OCI-LY7 (cell line): ENCODE results near the gene NFKB1. TPM values are rescaled to one million over a fixed set of nuclear protein-coding genes. Genes with fewer than 3 reads are reported as not detected.

Source experiments
- BruUV-seq: library from RNA; stranded (reverse); fragments of 400-500 nt; replicated peaks from 2 replicates; lab custom pipeline; 2021; lab: Mats Ljungman, UMichigan
- CTCF ChIA-PET: fragments of 300-600 bp; sonication (Branson Sonifier 250); formaldehyde crosslinking; loops from one replicate; lab custom pipeline; 2022; ENCODE audit warnings: antibody characterized with exemption; ENCODE audit not compliant: unreplicated experiment; lab: Charles Lee
- POLR2A ChIA-PET: fragments of 300-600 bp; sonication (Branson Sonifier 250); formaldehyde crosslinking; loops from one replicate; lab custom pipeline; 2022; ENCODE audit warnings: antibody characterized with exemption; lab: Charles Lee
- DNase-seq: peaks from one replicate; pipeline ENCODE4 v3.0.0-alpha.2; 2015; ENCODE audit warnings: low spot score
- H2AFZ ChIP-seq: fragments of 200-600 bp; sonication (generic), shearing (Covaris generic); 2 replicates; pipeline ENCODE4 v1.6.1; 2014; ENCODE audit warnings: mild to moderate bottlenecking, antibody characterized with exemption, low read length, moderate library complexity
- H3K27ac ChIP-seq: fragments of 200-600 bp; sonication (generic); 2 replicates; pipeline ENCODE4 v1.5.1; 2014; ENCODE audit warnings: mixed run types, low read depth, mild to moderate bottlenecking, moderate library complexity, low read length, inconsistent platforms; ENCODE audit not compliant: poor library complexity, severe bottlenecking
- H3K36me3 ChIP-seq: fragments of 200-600 bp; sonication (generic); 2 replicates; pipeline ENCODE4 v1.6.1; 2014; ENCODE audit warnings: mild to moderate bottlenecking, antibody characterized with exemption, low read length, moderate library complexity, mixed read lengths; ENCODE audit not compliant: insufficient read depth
- H3K4me1 ChIP-seq: fragments of 200-600 bp; sonication (generic); 2 replicates; pipeline ENCODE4 v1.5.1; 2014; ENCODE audit warnings: mild to moderate bottlenecking, low read length; ENCODE audit not compliant: insufficient read depth, poor library complexity, severe bottlenecking
- H3K4me2 ChIP-seq: fragments of 200-600 bp; sonication (generic); 2 replicates; pipeline ENCODE4 v1.6.1; 2014; ENCODE audit warnings: mild to moderate bottlenecking, low read length
- H3K4me3 ChIP-seq: fragments of 200-600 bp; sonication (generic); 2 replicates; pipeline ENCODE4 v1.5.1; 2014; ENCODE audit warnings: mild to moderate bottlenecking, low read depth, low read length; ENCODE audit not compliant: poor library complexity, severe bottlenecking
- H3K79me2 ChIP-seq: fragments of 200-600 bp; sonication (generic); 2 replicates; pipeline ENCODE4 v1.6.1; 2016; ENCODE audit warnings: low read depth, mild to moderate bottlenecking, low read length, moderate library complexity, mixed read lengths; ENCODE audit not compliant: insufficient read depth
- H3K9me2 ChIP-seq: fragments of 200-600 bp; sonication (generic); 2 replicates; pipeline ENCODE4 v1.6.1; 2016; ENCODE audit warnings: mild to moderate bottlenecking, low read length, mixed read lengths; ENCODE audit not compliant: insufficient read depth
- H3K9me3 ChIP-seq: fragments of 200-600 bp; sonication (generic); 2 replicates; pipeline ENCODE4 v1.6.1; 2014; ENCODE audit warnings: mild to moderate bottlenecking, mixed run types, low read length, mixed read lengths
- H4K20me1 ChIP-seq: fragments of 200-600 bp; sonication (generic); 2 replicates; pipeline ENCODE4 v1.6.1; 2014; ENCODE audit warnings: mild to moderate bottlenecking, antibody characterized with exemption, low read length, moderate library complexity, mixed read lengths; ENCODE audit not compliant: insufficient read depth
- CTCF ChIP-seq: fragments of 200-600 bp; sonication (generic); conservative IDR thresholded peaks from 2 replicates; pipeline ENCODE4 v1.5.1; 2014; ENCODE audit warnings: mild to moderate bottlenecking, antibody characterized with exemption, low read length, moderate library complexity, mixed read lengths
- EZH2phosphoT487 ChIP-seq: fragments of 200-600 bp; sonication (generic); IDR thresholded peaks from 2 replicates; pipeline ENCODE4 v1.6.1; 2018; ENCODE audit warnings: low read depth, borderline replicate concordance, mild to moderate bottlenecking, mixed run types, antibody characterized with exemption, low read length, moderate library complexity, mixed read lengths
- intact Hi-C: fragments of 100-400 bp; cut with micrococcal nuclease; formaldehyde crosslinking; loops from one replicate; pipeline ENCODE4 v1.10.0; 2022; ENCODE audit not compliant: unreplicated experiment
- total RNA-seq, 2 experiments: library from RNA; depleted of rRNA in 1 of 2; stranded (reverse); fragments of >200 nt in 1 of 2; shearing (Covaris generic) in 1 of 2; gene quantifications; 2 replicates each; pipeline ENCODE4 v1.2.3, GENCODE V29; 2014 to 2022

The NFKB1 gene
- total RNA-seq, 2 experiments from 2014 or later = 23.1 to 47.8 TPM

DNA sequence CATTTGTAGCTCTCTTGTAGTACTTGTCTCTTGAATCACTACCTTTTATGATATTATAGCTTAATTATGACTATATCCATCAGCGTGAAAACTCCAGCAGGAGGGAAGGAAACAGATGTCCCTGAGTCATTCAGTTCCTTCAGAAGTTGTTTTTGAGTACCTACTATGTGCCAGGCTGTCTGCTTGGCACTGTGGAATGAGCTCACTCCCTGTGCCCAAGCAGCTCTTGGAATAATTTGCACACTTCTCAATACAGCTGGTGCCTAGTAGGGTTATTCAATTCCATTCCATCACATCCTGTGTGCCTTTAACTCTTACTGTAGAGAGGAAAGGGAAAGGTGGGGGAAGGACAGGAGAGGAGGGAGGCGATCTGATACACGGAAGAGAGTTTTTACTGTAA is 77.1 kb downstream of the NFKB1 start:
- Histone ChIP-seq H3K4me3 (no peak overlapping the region), H3K36me3 (peaks cover 60% of the 10 kb centered on the region), H3K4me1 (peaks cover 7% of the 10 kb centered on the region), H3K9me2 (no peaks in the 10 kb centered on the region), H3K9me3 (no peaks in the 10 kb centered on the region), H2AFZ (no peak overlapping the region), H3K4me2 (no peak overlapping the region), H3K27ac (no peak overlapping the region), H4K20me1 (no peaks in the 10 kb centered on the region), H3K79me2 (no peaks in the 10 kb centered on the region)
- DNase-seq = no peak
- BruUV-seq = no TSS peak
- POLR2A ChIA-PET = interaction anchor here (0.7 to 2.2 kb wide), 6 partner anchors 8 to 83 kb away, joined by 3 to 7 read pairs (median 3); no protein-coding TSS in a partner anchor
- intact Hi-C loops = no loop called here
- CTCF ChIA-PET = no interaction called here
- TF ChIP-seq CTCF (no peak), EZH2phosphoT487 (no peak)

GRCh38 chr4:102578819-102579218 is 77.7 kb downstream of the NFKB1 start:
- Histone ChIP-seq H3K36me3 (peaks cover 65% of the 10 kb centered on the region), H2AFZ (no peak overlapping the region), H3K9me2 (no peaks in the 10 kb centered on the region), H3K9me3 (no peaks in the 10 kb centered on the region), H3K27ac (no peak overlapping the region), H3K4me2 (no peak overlapping the region), H3K79me2 (no peaks in the 10 kb centered on the region), H3K4me3 (no peak overlapping the region), H3K4me1 (peaks cover 7% of the 10 kb centered on the region), H4K20me1 (no peaks in the 10 kb centered on the region)
- intact Hi-C loops = no loop called here
- ChIA-PET POLR2A (interaction anchor here (1.0 to 2.2 kb wide), 5 partner anchors 9 to 84 kb away, joined by 3 to 7 read pairs (median 3); no protein-coding TSS in a partner anchor), CTCF (interaction anchor here (0.7 kb wide), 1 partner anchor 12 kb away, joined by 3 read pairs; no protein-coding TSS in a partner anchor)
- TF ChIP-seq CTCF (0 out of 2 replicates have a peak, but pooled peaks have one; percentile 28), EZH2phosphoT487 (no peak)
- BruUV-seq = no TSS peak
- DNase-seq = no peak

- BruUV-seq = no TSS peak
- intact Hi-C loops = no loop called here
- POLR2A ChIA-PET = interaction anchor here (0.5 to 2.2 kb wide), 2 partner anchors 12 to 1331 kb away, joined by 3 to 7 read pairs; no protein-coding TSS in a partner anchor
- H4K20me1 ChIP-seq = no peaks in the 10 kb centered on the region
- DNase-seq = no peak
- H3K4me3 ChIP-seq = no peak overlapping the region
- H3K9me3 ChIP-seq = no peaks in the 10 kb centered on the region
- no peak overlapping the region for H3K4me2 ChIP-seq
- peaks cover 76% of the 10 kb centered on the region for H3K36me3 ChIP-seq
- no peaks in the 10 kb centered on the region for H3K9me2 ChIP-seq
- H3K79me2 ChIP-seq = no peaks in the 10 kb centered on the region
- no peak overlapping the region for H2AFZ ChIP-seq
- no peaks in the 10 kb centered on the region for H3K4me1 ChIP-seq
- TF ChIP-seq CTCF (no peak), EZH2phosphoT487 (no peak)
- CTCF ChIA-PET = no interaction called here
- H3K27ac ChIP-seq = no peak overlapping the region
Measured at GRCh38 chr4:102579794-102580462, 78.8 kb downstream of the NFKB1 start.
